GM12878 (cell line): ENCODE data around the gene MEI1. TPM values are rescaled to one million over a fixed set of nuclear protein-coding genes. Genes with fewer than 3 reads are reported as not detected.
A peak's percentile ranks its signal among the peaks of the same experiment; 100 is the strongest.

Experiments used
- BACH1 ChIP-seq: fragments of 450-650 bp; IDR thresholded peaks from 2 replicates; pipeline ENCODE4 v1.6.1; 2017; ENCODE audit warnings: mild to moderate bottlenecking, borderline replicate concordance
- BCLAF1 ChIP-seq: fragments of 450-650 bp; IDR thresholded peaks from 2 replicates; pipeline ENCODE4 v1.6.1; 2017; ENCODE audit warnings: antibody characterized with exemption, mild to moderate bottlenecking, moderate library complexity
- CHD1 ChIP-seq: IDR thresholded peaks from 2 replicates; pipeline ENCODE4 v1.6.1; 2012; ENCODE audit warnings: low read depth, low read length, improper control_type of control experiment
- CUX1 ChIP-seq: IDR thresholded peaks from 2 replicates; pipeline ENCODE4 v1.6.1; 2012; ENCODE audit warnings: improper control_type of control experiment, low read depth, low read length; ENCODE audit not compliant: insufficient replicate concordance
- E2F4 ChIP-seq: IDR thresholded peaks from 2 replicates; pipeline ENCODE4 v1.6.1; 2012; ENCODE audit warnings: low read depth, low read length, improper control_type of control experiment
- GATAD2B ChIP-seq: fragments of 450-650 bp; conservative IDR thresholded peaks from 2 replicates; pipeline ENCODE4 v1.6.1; 2017; ENCODE audit warnings: low read depth, mild to moderate bottlenecking, moderate library complexity
- MTA2 ChIP-seq: fragments of 450-650 bp; IDR thresholded peaks from 2 replicates; pipeline ENCODE4 v1.6.1; 2016; ENCODE audit warnings: low read depth, mild to moderate bottlenecking, moderate library complexity
- NR2F1 ChIP-seq: fragments of 450-650 bp; conservative IDR thresholded peaks from 2 replicates; pipeline ENCODE4 v1.6.1; 2017; ENCODE audit warnings: mild to moderate bottlenecking
- PKNOX1 ChIP-seq: fragments of 450-650 bp; IDR thresholded peaks from 2 replicates; pipeline ENCODE4 v1.6.1; 2016; ENCODE audit warnings: mild to moderate bottlenecking
- POLR2AphosphoS2 ChIP-seq: IDR thresholded peaks from 2 replicates; pipeline ENCODE4 v1.6.1; 2011; ENCODE audit warnings: low read depth, mild to moderate bottlenecking, low read length, improper control_type of control experiment, moderate library complexity
- PRDM15 ChIP-seq: fragments of 450-650 bp; formaldehyde crosslinking; IDR thresholded peaks from 2 replicates; pipeline ENCODE4 v1.4.0; 2020; ENCODE audit warnings: mild to moderate bottlenecking, moderate library complexity
- RUNX3 ChIP-seq: IDR thresholded peaks from 2 replicates; pipeline ENCODE4 v1.6.1; 2012; ENCODE audit warnings: low read length, inconsistent platforms
- SP1 ChIP-seq: IDR thresholded peaks from one replicate; pipeline ENCODE4 v1.6.1; 2011; ENCODE audit warnings: low read depth, low read length
- ZNF384 ChIP-seq: IDR thresholded peaks from 2 replicates; pipeline ENCODE4 v1.6.1; 2012; ENCODE audit warnings: low read depth, mild to moderate bottlenecking, low read length, improper control_type of control experiment, borderline replicate concordance
- polyA plus RNA-seq, 11 experiments: library from polyadenylated mRNA; depleted of rRNA in 4 of 11; unstranded in 6 of 11; stranded (reverse) in 5 of 11; fragments of >200 nt; fragmentation: Nextera tagmentation in 4 of 11; fragmentation: Illumina TruSeq in 1 of 11; extraction: Ambion mirVana in 4 of 11; extraction: Trizol in 1 of 11; gene quantifications; 1 replicate in 1 of 11; 2 replicates in 10 of 11; pipeline versions ENCODE4 v1.2.1 to v1.2.3, GENCODE V29; 2011 to 2016; ENCODE audit warnings: inconsistent platforms in 2 of 11, missing spikeins in 2 of 11, low read depth in 1 of 11
- total RNA-seq, 4 experiments: library from RNA; depleted of rRNA in 3 of 4; stranded (reverse); fragments of >200 nt in 3 of 4; fragmentation: Illumina TruSeq in 1 of 4; extraction: Trizol in 1 of 4; gene quantifications; 2 replicates each; pipeline versions ENCODE4 v1.2.1 to v1.2.3, GENCODE V29; 2013 to 2021

Gene MEI1
- total and polyA plus RNA-seq, 10 of the 15 experiments (the other 5 are each of a cell fraction or from before 2014, with no cell fraction given), result 27.9 to 48.9 (median 35.8) TPM

- TF ChIP-seq BACH1 (peak; percentile 52; the same call in 1 of the 2 replicates), BCLAF1 (no peak), RUNX3 (peak; percentile 60), MTA2 (peak; percentile 60; the same call in 1 of the 2 replicates), NR2F1 (peak; percentile 87), SP1 (peak; percentile 95), PKNOX1 (peak; percentile 38; the same call in 1 of the 2 replicates), E2F4 (peak; percentile 40; the same call in 1 of the 2 replicates), ZNF384 (no peak), GATAD2B (peak; percentile 61; the same call in 1 of the 2 replicates), CHD1 (peak; percentile 44; the same call in 1 of the 2 replicates), POLR2AphosphoS2 (peak; percentile 65; the same call in 1 of the 2 replicates), CUX1 (no peak), PRDM15 (CRISPR knock-in tag) (peak; percentile 77)
Observed at GRCh38 chr22:41832553-41833368, 133.5 kb downstream of the MEI1 start, which contains the start of gene SREBF2 (continued).
